Activated CD4-positive, alpha-beta T cell treated with anti-CD3 and anti-CD28 coated beads, Interleukin-2, amount 10 ng/mL, durations not matched to agents 7 days and 5 days (primary cell): ENCODE measurements around the gene FGFBP2. TPM values are rescaled to one million over a fixed set of nuclear protein-coding genes. Genes with fewer than 3 reads are reported as not detected.
A peak's percentile ranks its signal among the peaks of the same experiment; 100 is the strongest.

ENCODE experiments used
- CTCF ChIA-PET: fragments of 350-600 bp; sonication (Branson Sonifier 250); formaldehyde crosslinking; loops from one replicate; lab custom pipeline; 2021; ENCODE audit warnings: antibody characterized with exemption; lab: Charles Lee
- POLR2A ChIA-PET: fragments of 350-600 bp; sonication (Branson Sonifier 250); formaldehyde crosslinking; loops from one replicate; lab custom pipeline; 2021; ENCODE audit warnings: antibody characterized with exemption; lab: Charles Lee
- DNase-seq: peaks from one replicate; pipeline ENCODE4 v3.0.0-alpha.2; 2020
- H3K27ac Mint-ChIP-seq: one replicate; pipeline ENCODE4 v1.8.0; 2021; ENCODE audit warnings: mild to moderate bottlenecking, moderate library complexity, mixed read lengths
- H3K27me3 Mint-ChIP-seq: one replicate; pipeline ENCODE4 v1.8.0; 2021; ENCODE audit warnings: mixed read lengths
- H3K36me3 Mint-ChIP-seq: one replicate; pipeline ENCODE4 v1.8.0; 2021; ENCODE audit warnings: low read depth, mixed read lengths
- H3K4me1 Mint-ChIP-seq: one replicate; pipeline ENCODE4 v1.8.0; 2021; ENCODE audit warnings: mixed read lengths
- H3K4me3 Mint-ChIP-seq: one replicate; pipeline ENCODE4 v1.8.0; 2021; ENCODE audit warnings: mild to moderate bottlenecking, moderate library complexity, mixed read lengths
- H3K9me3 Mint-ChIP-seq: one replicate; pipeline ENCODE4 v1.8.0; 2021; ENCODE audit warnings: mixed read lengths
- total RNA-seq, 2 experiments: library from RNA; stranded (reverse); gene quantifications; one replicate each; pipeline ENCODE4 v1.2.3, GENCODE V29; 2021

Gene FGFBP2
- total RNA-seq, 2 experiments from 2014 or later = 5.6 to 6.3 TPM

DNA sequence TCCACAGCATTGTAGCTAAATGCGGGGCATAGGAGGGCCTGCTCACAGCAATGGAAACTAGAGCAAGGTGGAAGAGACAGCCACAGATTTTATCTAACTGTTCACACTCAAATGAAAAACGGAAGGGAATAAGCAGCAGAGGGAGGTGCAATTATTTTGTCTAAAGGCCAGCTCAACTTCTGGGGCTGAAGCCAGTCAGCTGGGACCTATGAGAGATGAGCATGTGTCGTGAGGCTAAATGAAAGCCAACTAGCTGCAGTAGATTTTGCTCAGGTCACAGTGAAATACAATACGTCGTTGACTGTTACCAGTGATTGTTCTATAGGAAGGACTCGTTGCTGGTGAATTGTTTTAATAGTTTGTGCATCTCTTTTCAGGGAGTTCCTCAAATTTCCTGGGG lies 26.4 kb upstream of the FGFBP2 start:
- DNase-seq = no peak
- ChIA-PET CTCF (no interaction called here), POLR2A (interaction anchor here (0.6 kb wide), 1 partner anchor 729 kb away, joined by 3 read pairs; no protein-coding TSS in a partner anchor)
- Mint-ChIP-seq H3K9me3 (no peaks in the 10 kb centered on the region), H3K27me3 (peaks cover 14% of the 10 kb centered on the region), H3K4me3 (no peak overlapping the region), H3K4me1 (peaks cover 7% of the 10 kb centered on the region), H3K27ac (no peak overlapping the region), H3K36me3 (no peaks in the 10 kb centered on the region)

DNA sequence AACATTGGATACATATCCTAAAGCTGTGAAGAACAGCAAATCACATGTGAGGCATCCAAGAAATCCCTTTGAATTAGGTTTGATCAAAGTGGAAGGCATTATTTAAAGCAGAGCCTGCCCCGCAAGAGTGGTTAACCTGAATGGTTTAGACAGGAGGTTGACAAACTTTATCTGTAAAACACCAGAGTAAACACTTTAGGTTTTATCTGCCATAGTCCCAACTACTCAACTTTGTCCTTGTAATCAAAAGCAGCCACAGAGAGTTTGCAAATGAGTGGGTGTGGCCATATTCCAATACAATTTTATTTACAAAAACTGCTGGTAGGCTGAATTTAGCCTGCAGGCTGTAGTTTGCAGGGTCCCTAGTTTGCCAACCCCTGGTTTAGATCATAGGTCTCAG lies 25.2 kb upstream of the FGFBP2 start:
- Mint-ChIP-seq H3K4me3 (no peak overlapping the region), H3K27ac (no peak overlapping the region), H3K27me3 (peaks cover 10% of the 10 kb centered on the region), H3K4me1 (peaks cover 7% of the 10 kb centered on the region), H3K9me3 (no peaks in the 10 kb centered on the region), H3K36me3 (no peaks in the 10 kb centered on the region)
- no peak for DNase-seq
- POLR2A ChIA-PET = no interaction called here
- CTCF ChIA-PET = interaction anchor here (0.9 kb wide), 1 partner anchor 13 kb away, joined by 3 read pairs; no protein-coding TSS in a partner anchor

- peaks cover 6% of the 10 kb centered on the region for H3K4me1 Mint-ChIP-seq
- H3K27ac Mint-ChIP-seq = no peak overlapping the region
- DNase-seq = no peak
- CTCF ChIA-PET = no interaction called here
- H3K36me3 Mint-ChIP-seq = no peaks in the 10 kb centered on the region
- POLR2A ChIA-PET = no interaction called here
- H3K27me3 Mint-ChIP-seq = peaks cover 5% of the 10 kb centered on the region
- H3K4me3 Mint-ChIP-seq = no peak overlapping the region
- H3K9me3 Mint-ChIP-seq = no peaks in the 10 kb centered on the region
Observed at GRCh38 chr4:15986907-15987306, 23.9 kb upstream of the FGFBP2 start.

GRCh38 chr4:15983610-15984009 lies 20.6 kb upstream of the FGFBP2 start:
- H3K36me3 Mint-ChIP-seq = no peaks in the 10 kb centered on the region
- H3K4me1 Mint-ChIP-seq = peaks cover 3% of the 10 kb centered on the region
- H3K9me3 Mint-ChIP-seq = no peaks in the 10 kb centered on the region
- H3K4me3 Mint-ChIP-seq = no peak overlapping the region
- no peak overlapping the region for H3K27ac Mint-ChIP-seq
- CTCF ChIA-PET = no interaction called here
- POLR2A ChIA-PET = no interaction called here
- no peak for DNase-seq
- H3K27me3 Mint-ChIP-seq = peaks cover 2% of the 10 kb centered on the region

GRCh38 chr4:15982842-15983524 lies 20.0 kb upstream of the FGFBP2 start:
- DNase-seq = no peak
- no peaks in the 10 kb centered on the region for H3K36me3 Mint-ChIP-seq
- H3K27me3 Mint-ChIP-seq = peaks cover 2% of the 10 kb centered on the region
- H3K4me1 Mint-ChIP-seq = no peaks in the 10 kb centered on the region
- H3K9me3 Mint-ChIP-seq = no peaks in the 10 kb centered on the region
- no peak overlapping the region for H3K27ac Mint-ChIP-seq
- H3K4me3 Mint-ChIP-seq = no peak overlapping the region
- ChIA-PET CTCF (interaction anchor here (1.0 kb wide), 2 partner anchors 27 to 100 kb away, joined by 3 read pairs; no protein-coding TSS in a partner anchor), POLR2A (no interaction called here)

DNA sequence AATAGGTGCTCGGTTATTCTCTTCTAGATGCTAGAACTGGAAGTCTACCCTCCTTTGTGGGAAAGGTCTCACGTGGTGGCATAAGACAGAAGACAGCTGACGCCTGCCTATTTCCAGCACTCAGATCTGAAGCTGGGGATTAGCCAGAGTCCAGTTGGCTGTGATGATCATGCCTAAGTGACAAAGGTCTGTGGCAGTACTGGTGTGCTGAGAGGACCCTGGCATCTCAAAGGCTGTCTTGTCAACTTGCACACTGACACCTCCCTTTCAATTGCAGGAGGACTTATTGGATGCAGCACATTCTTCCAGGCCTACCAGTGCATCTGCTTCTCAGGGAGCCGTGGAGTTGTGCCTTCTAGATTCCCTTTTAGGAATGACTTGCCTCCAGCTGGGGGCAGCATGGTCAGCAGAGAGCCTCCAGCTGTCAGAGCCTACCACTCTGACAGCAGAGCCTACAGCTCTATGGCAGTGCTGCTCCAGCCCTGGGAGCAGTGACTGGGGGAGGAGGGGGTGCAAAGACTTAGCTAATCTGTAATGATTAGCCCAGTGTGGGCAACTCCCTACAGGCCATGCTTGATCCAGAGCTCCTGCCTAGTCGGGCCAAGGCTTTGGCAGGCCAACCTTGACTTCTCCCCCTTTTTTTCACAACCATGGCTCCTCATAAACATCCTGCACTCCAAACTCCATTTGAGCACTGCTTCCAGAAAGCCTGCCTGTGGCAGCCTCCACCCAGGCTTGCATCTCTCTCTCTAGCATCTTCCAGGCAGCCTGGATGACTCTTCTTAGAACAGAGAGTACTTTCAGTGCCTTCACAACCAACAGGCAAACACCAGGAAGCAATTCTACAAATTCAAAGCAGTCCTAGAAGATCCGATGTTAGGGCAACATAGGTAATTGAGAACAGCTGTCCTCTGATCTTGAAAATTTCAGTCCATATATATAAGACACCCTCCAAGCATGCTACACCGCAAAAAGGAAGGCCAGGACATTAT lies 13.8 kb upstream of the FGFBP2 start:
- POLR2A ChIA-PET = no interaction called here
- DNase-seq = no peak
- Mint-ChIP-seq H3K27ac (no peak overlapping the region), H3K4me3 (no peak overlapping the region), H3K4me1 (no peaks in the 10 kb centered on the region), H3K27me3 (peaks cover 5% of the 10 kb centered on the region), H3K36me3 (no peaks in the 10 kb centered on the region), H3K9me3 (no peaks in the 10 kb centered on the region)
- CTCF ChIA-PET = no interaction called here

- Mint-ChIP-seq H3K36me3 (no peaks in the 10 kb centered on the region), H3K4me3 (no peak overlapping the region), H3K9me3 (no peaks in the 10 kb centered on the region), H3K27ac (no peak overlapping the region), H3K4me1 (no peaks in the 10 kb centered on the region), H3K27me3 (peaks cover 14% of the 10 kb centered on the region)
- no peak for DNase-seq
- POLR2A ChIA-PET = no interaction called here
- CTCF ChIA-PET = interaction anchor here (1.2 kb wide), 1 partner anchor 26 kb away, joined by 3 read pairs; no protein-coding TSS in a partner anchor
Observed at GRCh38 chr4:15971068-15971801, 8.3 kb upstream of the FGFBP2 start.

DNA sequence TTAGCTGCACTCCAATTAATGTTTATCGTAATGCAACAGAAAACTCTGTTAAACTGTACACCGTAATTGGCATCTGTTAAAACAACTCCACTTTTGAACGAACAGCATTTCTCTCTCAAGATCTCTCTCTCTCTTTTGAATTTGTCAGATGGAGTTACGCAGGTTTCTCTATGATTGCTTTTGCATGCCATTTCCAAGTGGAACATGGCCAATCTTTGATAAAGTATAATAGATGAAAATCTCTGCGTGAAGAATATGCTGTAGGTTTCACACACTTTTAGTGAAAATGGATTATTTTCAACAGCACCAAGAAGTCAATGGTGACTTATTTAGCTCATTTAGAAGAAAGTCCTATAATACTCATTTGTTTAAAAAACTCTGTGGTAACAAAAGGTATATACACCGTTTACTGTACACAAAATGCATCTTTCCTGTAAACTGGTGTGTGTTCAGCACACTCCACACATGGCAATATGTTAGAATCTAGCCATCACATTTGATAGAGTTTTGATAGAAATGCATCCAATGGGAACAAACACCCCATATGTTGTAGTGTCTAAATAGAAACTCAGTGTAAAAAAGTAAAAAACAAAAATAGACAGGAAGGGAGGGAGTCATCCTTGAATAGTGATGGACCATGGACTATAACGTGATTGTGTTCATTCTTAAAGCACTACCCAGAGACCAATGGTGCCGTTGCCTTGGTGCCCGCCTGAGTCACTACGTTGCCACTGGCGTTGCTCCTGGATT lies 5.8 kb upstream of the FGFBP2 start:
- Mint-ChIP-seq H3K9me3 (no peaks in the 10 kb centered on the region), H3K4me1 (peaks cover 4% of the 10 kb centered on the region), H3K4me3 (no peak overlapping the region), H3K27me3 (peaks cover 17% of the 10 kb centered on the region), H3K36me3 (no peaks in the 10 kb centered on the region), H3K27ac (no peak overlapping the region)
- POLR2A ChIA-PET = no interaction called here
- DNase-seq = no peak
- CTCF ChIA-PET = no interaction called here

DNA sequence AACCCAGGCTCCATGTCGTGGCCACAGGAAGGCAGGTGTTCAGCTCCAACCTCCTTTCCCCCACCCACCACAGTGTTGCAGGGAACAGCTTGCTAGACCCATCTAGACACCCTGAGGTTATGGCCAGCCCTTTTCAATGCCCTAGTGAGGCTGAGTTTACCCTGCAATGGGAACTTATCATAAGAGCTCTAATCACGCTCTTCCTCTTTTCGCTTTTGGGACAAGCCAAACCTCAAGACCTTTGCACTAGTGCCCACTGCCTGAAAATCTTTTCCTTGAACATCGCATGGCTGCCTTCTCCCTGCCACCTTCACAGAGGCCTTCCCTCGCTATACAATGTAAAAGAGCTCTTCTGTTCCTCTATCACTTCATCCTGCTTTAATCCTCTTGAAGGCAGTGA lies 2.4 kb upstream of the FGFBP2 start:
- DNase-seq = no peak
- Mint-ChIP-seq H3K27ac (no peak overlapping the region), H3K36me3 (no peaks in the 10 kb centered on the region), H3K9me3 (no peaks in the 10 kb centered on the region), H3K4me1 (peaks cover 32% of the 10 kb centered on the region), H3K4me3 (no peak overlapping the region), H3K27me3 (peaks cover 22% of the 10 kb centered on the region)
- ChIA-PET POLR2A (no interaction called here), CTCF (interaction anchor here (1.1 to 1.4 kb wide), 2 partner anchors 9 to 43 kb away, joined by 3 to 4 read pairs; no protein-coding TSS in a partner anchor)

DNA sequence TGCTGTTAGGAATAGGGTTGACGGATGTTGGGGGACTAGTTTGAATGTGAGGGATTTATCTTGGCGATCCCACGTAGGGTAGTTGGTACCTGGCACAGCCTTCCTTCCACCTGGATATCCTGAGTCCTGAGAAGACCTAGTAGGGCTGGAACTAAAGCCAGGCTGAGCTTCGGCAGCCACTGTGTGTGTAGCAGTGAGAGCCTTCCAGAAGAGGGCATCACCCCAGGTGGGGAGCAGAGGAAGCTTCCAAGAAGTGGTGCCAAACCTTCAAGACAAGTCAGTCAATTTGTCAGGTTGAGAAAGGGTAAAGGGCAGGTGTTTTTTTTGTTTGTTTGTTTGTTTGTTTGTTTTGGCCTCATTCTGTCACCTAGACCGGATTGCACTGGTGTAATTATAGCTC lies 1.2 kb upstream of the FGFBP2 start:
- ChIA-PET POLR2A (no interaction called here), CTCF (interaction anchor here (0.6 to 1.4 kb wide), 4 partner anchors 31 to 674 kb away, joined by 3 to 4 read pairs (median 4); no protein-coding TSS in a partner anchor)
- H3K27ac Mint-ChIP-seq = no peak overlapping the region
- no peak for DNase-seq
- H3K36me3 Mint-ChIP-seq = no peaks in the 10 kb centered on the region
- peaks cover 26% of the 10 kb centered on the region for H3K27me3 Mint-ChIP-seq
- H3K4me3 Mint-ChIP-seq = no peak overlapping the region
- H3K9me3 Mint-ChIP-seq = no peaks in the 10 kb centered on the region
- H3K4me1 Mint-ChIP-seq = peaks cover 33% of the 10 kb centered on the region

DNA sequence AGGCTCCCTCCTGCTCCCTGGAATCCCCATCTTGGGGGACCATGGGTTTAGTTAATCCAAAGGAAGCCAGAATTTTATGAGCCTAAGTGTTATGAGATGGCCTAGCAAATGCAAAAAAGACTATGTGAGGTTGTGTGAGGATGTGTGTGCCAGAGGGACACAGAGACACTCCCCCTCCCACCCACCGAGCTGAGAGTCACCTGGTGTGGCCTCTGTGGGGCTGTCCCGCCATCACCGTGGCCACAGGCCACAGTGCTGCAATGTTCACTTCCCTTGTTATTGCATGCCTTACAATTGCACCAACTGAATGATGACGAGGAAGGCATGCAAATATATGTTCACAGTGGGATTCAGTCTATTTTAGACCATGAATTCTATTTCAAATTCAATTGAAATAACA lies 601 bp upstream of the FGFBP2 start:
- Mint-ChIP-seq H3K27ac (peak overlapping the region; percentile 72), H3K36me3 (no peaks in the 10 kb centered on the region), H3K4me3 (no peak overlapping the region), H3K9me3 (no peaks in the 10 kb centered on the region), H3K4me1 (peaks cover 33% of the 10 kb centered on the region), H3K27me3 (peaks cover 23% of the 10 kb centered on the region)
- DNase-seq = peak; percentile 45
- POLR2A ChIA-PET = no interaction called here
- CTCF ChIA-PET = interaction anchor here (0.8 to 0.9 kb wide), 2 partner anchors 32 to 301 kb away, joined by 3 read pairs; no protein-coding TSS in a partner anchor
